ENCODE data around the gene CEP57L1.

Gene CEP57L1

DNA sequence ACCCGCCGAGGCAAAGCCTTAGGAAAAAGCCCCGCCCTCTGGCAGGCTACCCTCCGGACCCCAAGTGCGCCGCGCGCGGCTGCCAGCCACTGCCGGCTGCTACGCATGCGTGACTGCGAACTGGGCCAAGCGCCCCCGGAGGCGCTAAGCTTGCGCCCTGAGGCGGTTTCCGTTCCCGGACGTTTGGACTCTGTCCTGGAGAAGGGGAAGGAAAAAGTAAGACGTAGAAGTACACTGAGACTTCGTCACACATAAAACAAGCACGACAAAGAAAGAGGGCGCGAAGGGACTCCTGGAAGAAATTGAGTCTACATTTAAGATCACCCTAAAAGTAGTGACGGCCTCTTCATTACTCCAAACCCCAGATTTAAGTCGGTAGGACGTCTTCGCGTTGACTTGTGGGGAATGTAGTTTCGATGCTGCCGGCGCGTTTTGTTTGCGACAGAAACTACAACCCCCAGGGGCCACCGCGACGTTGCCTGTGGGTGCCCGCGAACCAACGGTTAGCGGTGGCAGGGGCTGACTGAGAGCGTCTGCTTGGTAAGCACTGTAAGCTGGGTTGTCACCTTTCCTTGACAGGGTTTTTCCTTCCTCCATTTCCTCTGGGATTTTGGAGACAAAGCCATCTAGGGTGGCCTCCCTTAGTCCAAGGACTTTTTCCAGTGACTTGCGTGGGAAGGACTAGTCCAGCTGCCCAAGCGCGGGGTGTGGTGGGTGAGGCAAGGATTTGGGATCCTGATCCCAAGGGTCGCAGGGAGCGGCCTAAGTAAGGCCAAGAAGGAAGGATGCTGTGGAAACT, at the start of gene CEP57L1:
Gene CEP57L1, plus strand, starts transcription at position 472 of the 799 bp plus-strand sequence. CDS start 49,715 bp downstream, outside the sequence.
- peak; percentile 95 for DNase-seq

DNA sequence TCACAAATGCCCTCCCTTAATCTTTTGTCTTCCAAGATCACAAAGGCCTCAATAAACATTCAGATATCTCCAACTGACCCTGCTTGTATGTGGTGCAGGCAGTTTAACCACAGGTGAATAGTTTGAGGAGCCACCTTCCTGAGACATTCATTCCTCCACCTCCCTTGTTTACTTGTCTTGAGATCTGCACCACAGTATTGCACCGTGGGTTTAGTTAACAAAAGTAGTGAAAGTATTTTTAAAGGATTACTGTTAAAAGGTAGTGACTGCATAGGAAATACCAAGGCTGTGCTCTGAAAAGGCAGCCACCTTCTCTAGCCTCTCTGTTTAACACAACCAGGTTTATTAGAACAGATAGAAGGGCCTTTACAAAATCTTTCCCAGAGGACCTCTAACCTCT, 47.1 kb upstream of the CEP57L1 start:
- DNase-seq = no peak

GRCh38 chr6:109048670-109049415, 46.5 kb upstream of the CEP57L1 start:
- no peak for DNase-seq

DNA sequence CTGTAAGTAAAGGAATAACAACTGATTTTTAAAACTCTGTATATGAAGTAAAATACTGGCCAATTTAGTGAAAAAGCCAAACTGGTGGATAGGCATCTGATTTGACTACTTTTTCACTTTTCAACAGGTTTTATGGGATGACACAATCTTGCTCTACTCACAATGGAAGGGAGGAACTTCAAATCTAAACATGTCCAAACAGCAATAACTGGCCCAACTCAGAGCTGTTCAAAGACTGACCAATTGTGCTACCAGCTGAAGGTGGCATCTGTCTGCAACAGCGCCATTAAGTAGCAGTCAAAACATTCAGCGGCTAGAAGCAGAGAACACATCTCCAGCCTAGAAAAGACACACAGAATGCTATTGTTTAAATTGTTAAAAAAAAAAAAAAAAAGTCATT, 45.3 kb upstream of the CEP57L1 start:
- DNase-seq = no peak

- DNase-seq = no peak
These were observed 44.7 kb upstream of the CEP57L1 start for GRCh38 chr6:109050447-109051102.

- no peak for DNase-seq
These were observed 43.8 kb upstream of the CEP57L1 start for GRCh38 chr6:109051301-109052017.

- no peak for DNase-seq
These were observed 43.2 kb upstream of the CEP57L1 start for GRCh38 chr6:109052018-109052651.

GRCh38 chr6:109052852-109053251, 42.5 kb upstream of the CEP57L1 start:
- DNase-seq = no peak

DNA sequence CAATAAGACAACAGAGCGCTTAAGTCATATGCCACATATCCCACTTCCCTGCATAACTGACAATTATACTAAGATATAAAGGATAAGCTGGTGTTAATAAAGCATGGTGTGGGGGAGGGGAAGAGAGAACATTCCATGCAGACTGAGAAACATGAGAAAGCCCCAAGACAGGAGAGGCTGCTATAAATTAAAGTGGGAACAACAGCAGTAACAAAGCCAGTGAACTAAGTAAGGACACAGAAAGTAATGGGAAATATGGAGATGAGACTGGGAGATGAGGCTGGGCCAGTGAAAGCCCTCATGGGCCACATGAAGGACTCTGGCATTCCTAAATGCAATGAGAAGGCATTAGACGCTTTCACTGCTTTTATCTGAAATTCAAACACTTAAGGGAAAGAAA, 42.0 kb upstream of the CEP57L1 start:
- no peak for DNase-seq

DNA sequence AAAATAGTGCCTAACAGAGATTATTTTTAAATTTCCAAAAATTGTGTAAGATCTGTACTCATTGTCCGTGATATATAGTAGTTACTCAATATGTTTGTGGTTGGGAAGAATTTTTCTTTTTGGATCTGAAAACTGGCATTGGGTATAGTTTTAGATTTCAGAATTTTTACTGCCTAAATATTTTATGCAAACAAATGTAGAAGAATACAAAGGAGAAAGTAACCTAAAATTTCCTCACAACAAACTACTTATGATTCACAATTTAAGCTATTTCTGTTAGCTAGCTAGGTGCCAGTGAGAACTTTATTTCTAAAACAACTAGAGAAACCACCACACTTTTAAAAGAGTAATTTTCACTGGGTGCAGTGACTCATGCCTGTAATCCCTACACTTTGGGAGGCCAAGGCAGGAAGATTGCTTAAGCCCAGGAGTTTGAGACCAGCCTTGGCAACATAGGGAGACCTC, 39.5 kb upstream of the CEP57L1 start:
- no peak for DNase-seq

- DNase-seq = no peak
These were observed 38.6 kb upstream of the CEP57L1 start for GRCh38 chr6:109056661-109057060.

GRCh38 chr6:109058620-109059019, 36.7 kb upstream of the CEP57L1 start:
- no peak for DNase-seq

DNA sequence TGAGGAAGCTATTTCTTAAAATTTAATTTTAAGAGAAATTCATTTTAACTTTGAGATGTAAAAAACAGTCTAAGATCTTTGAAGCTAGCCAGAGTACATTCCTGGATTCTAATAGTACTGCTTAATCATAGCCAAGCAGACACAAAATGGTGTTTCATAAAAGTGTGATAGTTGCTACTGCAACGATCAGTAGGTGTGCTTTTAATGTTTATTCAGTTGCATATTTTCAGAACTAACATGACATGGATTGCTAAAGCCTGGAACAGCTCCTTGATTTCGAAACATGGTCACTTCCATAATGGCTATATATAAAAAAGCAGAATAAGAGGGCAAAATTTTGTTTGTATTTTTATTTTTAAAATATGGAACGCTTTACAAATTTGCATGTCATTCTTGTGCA, 36.2 kb upstream of the CEP57L1 start:
- no peak for DNase-seq

GRCh38 chr6:109059571-109060021, 35.7 kb upstream of the CEP57L1 start:
- no peak for DNase-seq

GRCh38 chr6:109060571-109060970, 34.7 kb upstream of the CEP57L1 start:
- DNase-seq = no peak

GRCh38 chr6:109062216-109062615, 33.1 kb upstream of the CEP57L1 start:
- DNase-seq = no peak

- DNase-seq = no peak
These were observed 32.4 kb upstream of the CEP57L1 start for GRCh38 chr6:109062767-109063352.

DNA sequence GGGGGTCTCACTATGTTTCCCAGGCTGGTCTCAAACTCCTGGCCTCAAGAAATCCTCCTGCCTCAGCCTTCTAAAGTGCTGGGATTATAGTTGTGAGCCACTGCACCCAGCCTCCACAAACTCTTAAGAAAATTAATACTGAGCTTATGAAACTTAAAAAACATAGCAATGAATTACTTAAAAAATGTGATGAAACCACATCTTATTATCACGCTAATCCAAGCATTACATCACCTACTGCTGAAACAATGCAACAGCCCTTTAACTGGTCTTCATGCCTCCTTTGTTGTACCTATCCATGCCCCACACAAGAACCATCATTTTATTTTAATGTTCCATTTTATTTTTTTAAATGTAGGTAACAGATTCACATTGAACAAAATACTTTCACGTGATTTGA, 25.6 kb upstream of the CEP57L1 start:
- no peak for DNase-seq

GRCh38 chr6:109071125-109071917, 24.0 kb upstream of the CEP57L1 start:
- no peak for DNase-seq

DNA sequence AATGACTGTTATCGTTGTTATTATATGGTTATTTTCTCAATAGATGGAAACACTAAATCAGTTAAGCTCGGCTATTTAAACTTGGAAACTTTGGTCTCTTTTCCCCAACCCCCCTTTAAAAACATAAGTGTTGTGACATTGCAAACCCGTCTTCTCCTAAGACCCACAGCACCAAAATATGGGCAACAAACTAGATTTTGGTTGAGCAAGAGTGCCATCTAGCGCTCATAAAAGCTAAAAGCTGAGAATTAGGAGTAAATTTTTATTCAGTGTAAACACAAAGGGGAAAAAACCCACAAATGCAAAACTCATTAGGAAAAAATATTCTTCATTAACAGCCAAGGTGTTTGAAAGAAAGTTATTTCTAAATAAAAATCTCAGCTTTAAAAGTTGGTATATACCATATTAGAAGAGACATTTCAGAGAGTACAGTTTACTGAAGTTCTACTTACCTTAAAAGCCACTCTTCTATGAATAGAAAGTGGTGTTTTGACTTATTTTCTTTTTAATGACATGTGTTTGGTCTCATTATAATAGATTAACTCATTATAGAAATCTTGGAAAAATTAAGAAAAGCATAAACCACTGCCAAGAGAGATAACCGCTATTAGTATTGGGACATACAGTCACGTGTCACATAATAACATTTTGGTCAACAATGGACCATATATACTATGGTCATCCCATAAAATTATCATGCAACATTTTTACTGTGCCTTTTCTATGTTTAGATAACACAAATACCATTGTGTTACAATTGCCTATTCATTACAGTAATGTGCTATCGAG, 21.8 kb upstream of the CEP57L1 start:
- DNase-seq = peak; percentile 60

All from NCI-H526 treated with DMSO at 0.1 percent for 48 hours (cell line).